ENCODE measurements around the gene RNASE2.
A peak's percentile ranks its signal among the peaks of the same experiment; 100 is the strongest.
"Not testable (repeated sequence)": the region's sequence is repeated elsewhere in the genome, so short reads cannot be mapped to it uniquely, and the experiment has no call there.

The RNASE2 gene

DNA sequence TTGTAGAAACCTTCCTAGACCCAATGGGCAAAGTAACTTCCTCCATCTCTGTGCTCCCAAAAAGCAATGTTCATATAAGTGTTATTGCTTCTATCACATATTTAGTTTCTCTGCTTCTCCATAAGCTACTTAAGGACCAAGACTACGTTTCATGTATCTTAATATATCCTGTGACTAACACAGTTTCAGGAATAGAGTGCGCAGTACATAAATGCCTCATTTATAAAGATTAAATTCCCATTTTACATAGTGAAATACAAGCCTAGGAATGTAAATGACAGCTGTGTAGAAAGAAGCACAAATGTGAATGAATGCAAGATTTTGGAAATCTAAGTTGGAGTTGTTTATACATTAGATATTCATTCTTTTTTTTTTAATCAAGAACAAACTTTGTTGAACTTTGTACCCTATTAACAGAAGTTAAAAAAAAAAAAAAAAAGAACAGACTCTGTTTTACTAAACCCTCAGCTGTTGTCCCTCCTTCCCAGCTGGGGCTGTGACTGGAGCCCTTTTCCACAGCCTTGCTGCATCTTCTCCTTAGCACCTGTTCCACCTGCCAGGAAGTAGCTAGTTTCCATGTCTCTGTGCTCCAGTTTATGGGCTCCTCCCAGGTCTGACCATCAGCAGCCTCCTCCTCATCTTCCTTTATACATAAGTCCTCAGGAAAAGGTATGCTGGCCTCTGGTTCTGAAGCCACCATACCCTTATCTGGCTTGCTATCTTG lies 27.5 kb downstream of the RNASE2 start:
- no peak for DNase-seq (ENCODE audit: low read depth, low spot score)

DNA sequence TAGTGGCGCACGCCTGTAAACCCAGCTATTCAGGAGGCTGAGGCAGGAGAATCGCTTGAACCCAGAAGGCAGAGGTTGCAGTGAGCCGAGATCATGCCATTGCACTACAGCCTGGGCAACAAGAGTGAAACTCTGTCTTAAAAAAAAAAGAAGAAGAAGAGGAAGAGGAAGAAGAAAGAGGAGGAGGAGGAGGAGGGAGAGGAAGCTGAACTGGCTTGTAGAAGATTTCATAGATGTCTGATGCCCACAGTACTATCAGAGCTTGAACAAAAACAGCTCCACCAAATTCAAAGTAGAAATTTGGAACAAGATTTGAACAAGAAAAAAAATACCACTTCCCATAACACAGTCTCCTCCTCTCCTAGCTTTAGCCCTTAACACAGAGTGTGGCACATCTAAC lies 30.4 kb downstream of the RNASE2 start:
- not testable (repeated sequence) for DNase-seq (ENCODE audit: low read depth, low spot score)

DNA sequence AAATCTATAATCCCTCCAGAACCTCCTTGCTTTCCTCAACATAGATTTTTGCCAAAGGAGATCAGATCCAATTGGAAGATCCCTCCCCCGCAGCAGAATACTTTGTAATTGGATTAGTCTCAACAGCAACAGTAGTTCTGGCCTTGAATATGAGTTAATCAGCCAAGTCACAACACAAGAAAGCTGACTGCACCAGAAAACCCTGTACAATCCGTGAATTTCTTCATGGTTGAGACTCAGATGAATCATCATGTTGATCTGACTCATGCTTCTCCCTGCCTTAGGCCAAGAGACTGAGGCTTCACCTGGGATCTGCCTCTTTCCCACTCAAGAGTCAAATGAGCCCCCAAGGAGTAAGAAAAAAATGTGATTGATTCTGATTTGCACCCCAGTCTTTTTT lies 31.5 kb downstream of the RNASE2 start:
- no peak for DNase-seq (ENCODE audit: low read depth, low spot score)

DNA sequence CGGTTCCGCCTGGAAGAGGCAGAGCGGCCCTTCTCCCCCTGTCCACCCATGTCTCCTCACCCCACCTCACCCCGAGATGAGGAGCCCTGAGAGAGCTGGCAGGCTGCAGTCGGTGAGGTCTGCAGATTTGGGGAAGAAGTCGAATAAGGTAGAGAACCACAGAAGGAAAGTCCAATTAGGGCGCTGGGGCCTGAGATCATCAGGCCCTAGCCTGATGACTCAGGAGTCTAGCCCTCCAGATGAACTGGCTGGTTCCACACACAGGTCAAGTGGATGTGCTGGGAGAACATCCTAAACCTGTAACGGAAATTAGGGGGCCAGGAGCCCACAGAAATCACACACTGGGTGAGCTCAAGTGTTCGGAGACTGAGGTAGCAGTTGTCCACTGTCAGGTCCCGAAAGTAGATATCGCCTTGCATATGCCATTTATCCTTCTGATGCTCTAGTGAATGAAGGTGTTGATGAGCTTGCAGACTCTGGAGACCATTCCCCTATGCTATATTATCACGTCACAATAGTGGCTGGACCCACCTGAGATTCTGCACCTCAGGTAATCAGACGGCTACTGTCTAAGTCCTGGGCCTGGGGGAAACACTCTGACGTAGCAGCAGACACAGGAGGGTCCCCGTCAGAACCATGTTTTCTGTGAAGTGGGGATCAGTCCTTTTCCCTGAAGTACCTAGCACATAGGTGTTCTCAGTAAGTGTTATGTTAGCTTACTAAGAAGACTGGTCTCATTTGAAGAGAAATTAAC lies 33.6 kb downstream of the RNASE2 start:
- DNase-seq (ENCODE audit: low read depth, low spot score), result no peak

DNA sequence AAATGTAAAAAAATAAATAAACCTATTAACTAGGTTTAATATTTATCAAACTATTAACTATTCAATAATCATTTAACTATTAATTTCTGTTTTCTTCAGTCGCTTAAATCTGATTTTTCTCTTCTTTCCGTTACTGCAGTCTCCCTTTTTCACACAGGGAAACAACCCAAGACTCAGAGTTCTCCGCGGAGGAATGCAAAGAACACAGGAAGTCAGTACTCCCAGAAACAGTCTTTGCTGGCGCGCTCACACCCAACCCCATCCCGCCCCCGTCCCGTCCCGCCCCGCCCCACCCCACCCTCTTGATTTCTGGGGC lies 34.1 kb downstream of the RNASE2 start:
- no peak for DNase-seq (ENCODE audit: low read depth, low spot score)

DNA sequence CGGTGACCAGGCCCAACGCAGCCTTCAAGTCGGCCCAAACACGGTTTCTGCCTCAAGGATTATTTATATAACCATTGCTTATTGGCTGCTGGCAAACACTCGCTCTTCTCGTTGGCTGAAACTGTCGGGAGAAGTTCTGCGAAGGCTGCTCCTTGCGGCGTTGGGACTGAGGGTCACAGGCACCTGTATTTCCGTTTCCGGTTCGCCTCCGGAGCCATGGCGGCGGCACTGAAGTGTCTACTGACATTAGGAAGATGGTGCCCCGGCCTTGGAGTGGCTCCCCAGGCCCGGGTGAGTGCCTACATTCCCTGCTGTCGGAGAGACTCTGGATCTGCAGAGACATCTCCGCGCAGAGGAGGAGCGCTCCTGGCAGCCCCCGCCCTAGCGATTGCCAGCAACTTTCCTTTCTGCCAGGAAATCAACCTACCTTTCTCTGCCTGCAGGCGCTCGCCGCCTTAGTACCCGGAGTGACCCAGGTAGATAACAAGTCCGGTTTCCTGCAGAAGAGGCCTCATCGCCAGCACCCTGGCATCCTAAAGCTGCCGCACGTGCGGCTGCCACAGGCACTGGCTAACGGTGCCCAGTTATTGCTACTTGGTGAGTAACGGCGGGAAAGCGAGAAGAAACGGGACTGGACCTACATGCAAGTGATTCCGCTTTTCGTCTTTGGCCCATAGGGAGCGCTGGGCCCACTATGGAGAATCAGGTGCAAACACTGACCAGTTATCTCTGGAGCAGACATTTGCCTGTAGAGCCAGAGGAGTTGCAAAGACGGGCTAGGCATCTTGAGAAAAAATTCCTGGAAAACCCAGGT lies 34.7 kb downstream of the RNASE2 start, which contains the start of gene METTL17:
Gene METTL17, plus strand, starts transcription at position 194 of the 814 bp plus-strand sequence. Its CDS starts 23 bp downstream, at position 217.
- DNase-seq (ENCODE audit: low read depth, low spot score), result peak; percentile 97

DNA sequence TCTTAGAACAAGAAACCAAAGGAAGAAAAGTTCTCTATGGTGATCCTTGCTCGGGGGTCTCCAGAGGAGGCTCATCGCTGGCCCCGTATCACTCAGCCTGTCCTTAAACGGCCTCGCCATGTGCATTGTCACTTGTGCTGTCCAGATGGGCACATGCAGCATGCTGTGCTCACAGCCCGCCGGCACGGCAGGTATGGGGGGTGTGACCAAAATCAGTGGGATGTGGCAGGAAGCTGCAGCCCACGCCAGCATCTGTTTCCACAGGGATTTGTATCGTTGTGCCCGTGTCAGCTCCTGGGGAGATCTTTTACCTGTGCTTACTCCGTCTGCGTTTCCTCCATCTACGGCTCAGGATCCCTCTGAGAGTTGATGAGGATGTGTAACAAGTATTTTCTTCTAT lies 41.2 kb downstream of the RNASE2 start:
- no peak for DNase-seq (ENCODE audit: low read depth, low spot score)

DNA sequence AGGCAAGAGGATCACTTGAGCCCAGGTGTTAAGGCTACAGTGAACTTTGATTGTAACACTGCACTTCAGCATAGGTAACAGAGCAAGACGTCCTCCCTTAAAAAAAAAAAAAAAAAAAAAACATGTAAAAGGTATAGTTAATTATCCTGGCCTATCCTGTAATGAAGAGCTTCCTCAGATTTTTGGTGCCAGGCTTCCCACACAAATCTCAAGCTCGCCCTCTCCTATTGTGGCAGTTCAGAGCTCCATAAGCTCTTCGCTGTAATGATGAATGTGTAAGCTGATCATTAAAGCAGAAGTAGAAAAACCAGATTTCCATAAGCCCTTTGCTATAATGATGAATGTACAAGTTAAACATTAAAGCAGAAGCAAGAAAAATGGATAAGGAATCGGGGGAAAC lies 41.8 kb downstream of the RNASE2 start:
- no peak for DNase-seq (ENCODE audit: low read depth, low spot score)

DNA sequence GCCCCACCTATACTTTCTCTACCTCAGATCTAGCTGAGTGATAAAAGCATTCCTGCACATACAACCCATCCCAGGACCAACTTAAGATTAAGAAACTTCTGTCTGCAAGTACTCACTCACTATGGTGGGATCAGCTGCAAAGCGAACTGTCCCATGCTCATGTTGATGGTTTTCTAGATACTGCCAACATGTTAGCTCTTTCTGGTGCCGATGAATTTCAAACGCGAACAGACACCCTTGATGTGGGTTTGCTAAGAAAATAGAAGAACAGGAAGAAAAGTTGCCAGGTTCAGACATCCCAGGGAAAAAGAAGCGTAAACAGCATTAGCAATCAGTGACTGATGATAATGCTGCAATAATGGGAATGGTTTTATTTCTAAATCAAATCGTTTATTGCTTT lies 42.3 kb downstream of the RNASE2 start:
- DNase-seq (ENCODE audit: low read depth, low spot score), result no peak

DNA sequence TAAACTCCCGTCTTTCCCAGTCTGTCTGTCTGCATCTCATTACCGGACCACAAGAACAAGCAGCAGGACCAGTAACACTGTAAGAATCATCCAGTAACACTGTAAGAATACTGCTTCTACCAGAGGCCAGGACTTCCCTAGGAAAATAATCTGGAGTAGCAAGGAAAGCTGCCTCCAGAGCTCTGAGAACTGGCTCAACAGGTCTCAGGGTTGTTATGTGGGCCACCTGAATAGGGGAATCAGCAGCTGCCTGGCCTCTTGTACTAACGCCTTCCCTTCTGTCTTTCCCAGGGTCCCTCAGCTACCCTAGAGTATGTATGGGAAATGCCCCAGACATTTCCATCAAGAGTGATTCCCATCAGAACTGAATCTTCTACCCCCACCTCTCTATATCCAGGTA lies 42.9 kb downstream of the RNASE2 start:
- peak; percentile 76 for DNase-seq (ENCODE audit: low read depth, low spot score)

DNA sequence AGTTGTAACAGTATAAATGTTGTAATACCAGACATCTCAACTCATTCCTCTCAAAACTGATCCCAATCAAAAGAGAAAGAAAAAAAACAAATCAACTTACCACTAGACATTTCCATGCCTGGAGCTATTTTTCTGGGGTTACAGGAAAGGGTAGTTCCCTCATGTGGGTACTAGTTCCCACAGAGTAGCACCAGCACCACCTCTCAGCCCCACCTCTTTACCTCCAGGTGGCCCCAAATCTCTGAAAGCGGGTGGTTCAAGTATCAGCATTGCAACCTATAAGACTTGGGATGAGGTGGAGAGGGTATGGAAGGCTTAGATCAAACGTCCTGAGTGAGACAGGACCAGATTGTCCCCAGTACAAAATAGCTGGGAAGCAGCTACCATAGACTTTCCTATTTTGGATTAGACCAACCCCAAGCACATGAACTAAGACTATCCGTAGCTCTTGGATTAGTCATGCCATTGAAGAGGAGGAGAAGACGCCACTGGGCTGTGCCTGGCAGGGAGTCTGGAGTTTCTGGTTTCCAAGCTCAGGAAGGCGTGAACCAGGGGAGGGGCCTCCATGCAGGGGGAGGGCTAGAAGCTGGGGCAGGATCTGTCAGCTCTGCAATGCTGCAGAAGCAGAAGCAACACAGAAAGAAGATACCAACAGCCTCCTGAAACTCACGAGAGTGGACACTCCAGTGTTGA lies 43.5 kb downstream of the RNASE2 start, which contains the start of gene SLC39A2:
Gene SLC39A2, plus strand, starts transcription at position 620 of the 693 bp plus-strand sequence. CDS start 154 bp downstream, outside the sequence.
- peak; percentile 87 for DNase-seq (ENCODE audit: low read depth, low spot score)

DNA sequence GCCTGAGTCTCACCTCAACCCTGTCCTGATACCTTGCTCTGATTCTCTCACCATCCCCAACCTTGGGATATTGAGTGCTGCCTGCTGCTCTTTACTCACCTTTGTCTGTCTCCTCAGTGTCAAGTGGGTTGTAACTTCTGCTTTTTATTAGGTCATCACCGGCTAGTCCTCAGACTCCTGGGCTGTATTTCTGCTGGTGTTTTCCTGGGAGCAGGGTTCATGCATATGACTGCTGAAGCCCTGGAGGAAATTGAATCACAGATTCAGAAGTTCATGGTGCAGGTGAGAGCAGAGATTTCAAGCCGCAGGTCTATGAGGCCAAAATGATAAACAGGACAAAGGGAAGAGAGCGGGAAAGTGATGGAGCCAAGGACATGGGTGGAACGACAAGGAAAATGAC lies 44.3 kb downstream of the RNASE2 start:
- no peak for DNase-seq (ENCODE audit: low read depth, low spot score)

DNA sequence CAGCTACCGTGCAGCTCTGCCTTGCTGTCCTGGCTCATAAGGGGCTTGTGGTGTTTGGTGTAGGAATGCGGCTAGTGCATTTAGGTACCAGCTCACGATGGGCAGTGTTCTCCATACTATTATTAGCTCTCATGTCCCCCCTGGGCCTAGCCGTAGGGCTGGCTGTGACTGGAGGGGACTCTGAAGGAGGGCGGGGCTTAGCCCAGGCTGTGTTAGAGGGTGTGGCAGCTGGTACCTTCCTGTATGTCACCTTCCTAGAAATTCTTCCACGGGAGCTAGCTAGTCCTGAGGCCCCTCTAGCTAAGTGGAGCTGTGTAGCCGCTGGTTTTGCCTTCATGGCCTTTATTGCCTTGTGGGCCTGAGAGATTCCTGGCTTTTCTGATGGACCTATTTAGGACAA lies 45.9 kb downstream of the RNASE2 start:
- no peak for DNase-seq (ENCODE audit: low read depth, low spot score)

DNA sequence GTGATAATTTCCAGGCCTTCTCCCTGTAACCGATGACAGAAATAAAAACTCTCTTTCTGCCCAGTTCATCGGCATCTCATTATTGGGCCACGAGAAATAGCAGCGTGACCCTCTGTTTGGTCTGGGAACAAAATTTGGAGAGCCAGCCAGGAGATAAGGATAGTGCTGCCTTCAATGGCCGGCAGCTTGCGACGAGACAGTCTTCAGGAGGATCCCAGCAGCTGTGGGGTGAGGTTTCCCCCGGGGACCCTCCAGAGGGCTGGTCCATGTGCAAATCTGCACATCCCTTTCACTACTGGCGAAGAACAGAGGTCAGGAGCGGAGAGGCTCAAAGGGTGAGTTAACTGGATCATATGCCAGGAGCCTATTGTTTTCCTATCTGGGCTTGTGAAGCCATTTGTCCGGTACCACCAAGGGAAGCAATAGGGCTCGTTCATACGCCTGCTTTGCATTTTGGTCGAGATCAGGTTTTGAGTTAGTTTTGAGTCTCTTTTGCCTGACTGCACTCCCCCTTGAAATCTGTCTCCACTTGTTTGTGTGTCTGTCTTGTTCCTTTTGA lies 48.6 kb downstream of the RNASE2 start:
- DNase-seq (ENCODE audit: low read depth, low spot score), result no peak
